Renal pelvis (tissue), 4 donors: ENCODE results near the gene SH2D6. TPM values are rescaled to one million over a fixed set of nuclear protein-coding genes. Genes with fewer than 3 reads are reported as not detected.
A peak's percentile ranks its signal among the peaks of the same experiment; 100 is the strongest.
"Not testable (repeated sequence)": the region's sequence is repeated elsewhere in the genome, so short reads cannot be mapped to it uniquely, and the experiment has no call there.

Experiments used
- DNase-seq: peaks from one replicate; pipeline ENCODE4 v3.0.0-alpha.2; 2013
- polyA plus RNA-seq, 3 donors: library from polyadenylated mRNA; unstranded; fragments of 120-200 nt; gene quantifications; one replicate each; pipeline ENCODE4 v1.2.1, GENCODE V29; 2013; ENCODE audit not compliant: insufficient read length in 3 of 3

Gene SH2D6
- polyA plus RNA-seq, 3 donors, result 0.61 to 2.0 (median 1.1) TPM

DNA sequence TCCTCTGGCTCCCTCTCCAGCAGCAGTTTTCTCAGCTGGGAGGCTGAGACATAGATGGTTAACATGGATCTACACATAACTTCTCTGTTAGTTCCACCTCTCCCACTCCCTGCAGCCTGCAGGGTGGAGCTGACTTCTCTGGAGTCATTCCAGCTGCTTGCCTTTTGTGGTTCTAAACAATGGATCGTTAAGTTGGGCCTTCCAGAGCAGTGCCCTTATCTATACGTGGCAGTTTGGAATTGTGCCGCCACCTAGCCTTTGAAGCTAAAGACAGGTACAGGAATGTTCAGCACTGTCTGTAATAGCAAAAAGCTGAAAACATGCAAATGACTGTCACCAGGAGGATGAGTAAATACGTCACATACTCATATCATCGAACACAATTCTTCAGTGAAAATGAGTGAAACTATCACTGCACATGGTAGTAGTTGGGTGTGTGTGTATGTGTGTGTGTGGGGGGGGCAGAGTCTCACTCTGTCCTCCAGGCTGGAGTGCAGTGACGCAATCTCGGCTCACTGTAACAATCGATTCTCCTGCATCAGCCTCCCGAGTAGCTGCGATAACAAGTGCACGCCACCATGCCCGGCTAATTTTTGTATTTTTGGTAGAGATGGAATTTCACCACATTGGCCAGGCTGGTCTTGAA is 50.3 kb downstream of the SH2D6 start:
- peak; percentile 45 for DNase-seq

DNA sequence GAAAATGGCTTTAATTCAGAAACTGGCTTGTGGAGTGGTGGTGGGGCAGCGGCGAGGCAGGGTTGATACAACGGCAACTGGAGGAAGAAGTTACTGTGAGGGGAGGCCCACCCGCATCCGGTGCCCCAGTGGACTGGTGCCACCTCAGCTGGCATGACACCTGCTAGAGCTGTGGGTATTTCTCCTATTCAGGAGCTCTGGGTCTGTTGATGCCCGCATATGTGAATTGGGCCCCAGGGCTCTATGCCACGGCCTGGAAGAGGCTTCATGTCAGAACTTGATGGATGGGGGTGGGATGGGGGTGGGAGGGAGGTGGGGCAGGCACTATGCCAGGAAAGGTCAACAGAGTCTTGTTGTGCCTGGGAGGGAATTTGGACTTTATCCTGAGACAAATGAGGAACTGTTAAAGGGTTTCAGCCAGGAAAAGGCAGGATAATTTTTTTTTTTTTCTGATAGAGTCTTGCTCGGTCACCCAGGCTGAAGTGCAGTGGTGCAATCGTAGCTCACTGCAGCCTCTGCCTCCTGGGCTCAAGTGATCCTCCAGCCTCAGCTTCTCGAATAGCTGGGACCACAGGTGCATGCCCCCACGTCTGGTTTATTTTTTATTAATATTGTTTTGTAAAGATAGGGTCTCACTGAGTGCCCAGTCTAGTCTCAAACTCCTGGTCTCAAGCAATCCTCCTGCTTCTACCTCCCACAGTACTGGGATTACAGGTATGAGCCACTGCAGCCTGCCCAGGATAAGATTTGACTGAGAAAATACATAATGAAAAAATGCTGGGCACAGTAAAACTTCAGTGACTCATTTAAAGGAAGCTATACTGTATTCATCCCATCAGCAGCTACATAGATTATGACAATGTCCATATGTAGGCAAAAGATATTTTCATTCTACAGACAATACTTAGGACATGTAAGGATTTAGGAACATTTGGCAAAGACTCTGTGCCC is 52.6 kb downstream of the SH2D6 start:
- DNase-seq, result no peak

DNA sequence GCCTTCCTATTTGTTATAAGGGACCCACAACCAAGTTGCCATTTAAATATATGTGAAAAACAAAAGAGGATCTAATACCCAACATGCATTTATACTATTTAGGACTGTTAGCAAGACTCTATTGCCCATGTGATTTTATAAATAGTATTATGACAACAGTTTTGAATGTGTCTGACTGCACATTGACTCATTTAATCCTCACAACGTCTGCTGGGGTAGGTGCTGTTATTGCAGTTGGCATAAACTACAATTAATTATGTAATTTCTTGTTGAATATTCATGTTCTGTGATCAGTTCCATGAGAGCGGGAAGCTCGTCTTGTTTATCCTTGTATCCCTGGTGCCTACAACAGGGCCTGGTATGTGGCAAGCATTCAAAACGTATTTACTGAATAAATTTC is 53.7 kb downstream of the SH2D6 start:
- DNase-seq, result no peak

DNA sequence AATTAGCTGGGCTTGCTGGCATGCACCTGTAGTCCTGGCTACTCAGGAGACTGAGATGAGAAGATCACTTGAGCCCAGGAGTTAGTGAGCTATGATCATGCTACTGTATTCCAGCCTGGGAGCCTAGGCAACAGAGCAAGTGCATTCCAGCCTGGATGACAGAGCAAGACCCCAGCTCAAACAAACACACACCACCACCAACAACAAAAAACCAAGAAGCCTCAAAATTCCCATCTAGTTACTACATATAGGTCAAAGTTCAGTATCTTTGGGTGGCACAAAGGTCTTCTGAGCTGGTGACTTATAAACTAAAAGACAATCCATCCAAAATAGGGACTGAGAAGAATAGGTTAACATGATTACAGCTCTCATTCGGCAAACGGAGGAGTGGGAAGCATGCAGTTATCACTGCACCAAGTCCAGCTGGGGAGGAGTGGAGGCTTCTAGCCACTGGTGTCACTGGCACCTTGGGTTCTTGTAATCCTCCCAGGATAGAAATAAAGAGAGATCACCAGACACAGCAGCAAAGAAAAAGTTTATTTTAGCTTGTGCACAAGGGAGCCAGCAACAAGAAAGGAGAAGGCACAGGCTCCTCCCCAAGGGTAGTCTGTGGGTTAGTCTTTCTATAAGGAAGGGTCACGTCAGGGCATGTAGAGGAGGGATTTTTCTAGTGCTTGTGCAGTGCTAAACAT is 57.4 kb downstream of the SH2D6 start:
- no peak for DNase-seq

DNA sequence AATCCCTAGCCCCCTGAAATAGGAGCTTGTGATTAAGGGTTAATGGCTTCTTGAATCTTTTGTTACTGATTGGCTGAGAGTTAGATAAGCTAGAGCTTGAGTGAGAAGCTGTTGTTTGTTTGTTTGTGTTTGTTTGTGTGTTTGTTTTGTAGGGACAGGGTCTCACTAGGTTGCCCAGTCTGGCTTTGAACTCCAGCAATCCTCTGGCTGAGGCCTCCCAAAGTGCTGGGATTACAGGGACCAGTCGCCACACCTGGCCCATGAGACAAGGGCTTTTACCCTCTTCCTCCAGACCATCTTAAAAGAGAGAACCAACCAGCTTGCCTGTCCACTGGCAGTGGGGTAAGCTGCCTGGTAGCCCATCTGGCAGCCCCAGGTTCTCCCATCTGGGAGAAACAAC is 58.1 kb downstream of the SH2D6 start:
- DNase-seq, result no peak

DNA sequence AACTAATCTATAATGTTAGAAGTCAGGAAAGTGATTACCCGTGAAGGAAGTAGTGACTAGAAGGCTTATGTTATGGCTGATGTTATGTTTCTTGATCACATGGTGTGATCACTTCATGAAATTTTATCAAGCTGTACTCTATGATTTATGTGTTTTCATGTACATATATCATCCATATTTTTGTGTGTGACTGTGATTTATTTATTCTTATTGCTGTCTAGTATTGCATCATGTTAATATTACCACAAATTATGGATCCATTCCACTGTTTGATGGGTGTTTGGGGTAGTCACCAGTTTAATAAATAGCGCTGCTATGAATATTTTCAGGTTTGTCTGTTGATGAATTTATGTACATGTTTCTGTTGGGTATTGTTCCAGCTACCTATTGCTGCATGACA is 59.4 kb downstream of the SH2D6 start:
- no peak for DNase-seq

DNA sequence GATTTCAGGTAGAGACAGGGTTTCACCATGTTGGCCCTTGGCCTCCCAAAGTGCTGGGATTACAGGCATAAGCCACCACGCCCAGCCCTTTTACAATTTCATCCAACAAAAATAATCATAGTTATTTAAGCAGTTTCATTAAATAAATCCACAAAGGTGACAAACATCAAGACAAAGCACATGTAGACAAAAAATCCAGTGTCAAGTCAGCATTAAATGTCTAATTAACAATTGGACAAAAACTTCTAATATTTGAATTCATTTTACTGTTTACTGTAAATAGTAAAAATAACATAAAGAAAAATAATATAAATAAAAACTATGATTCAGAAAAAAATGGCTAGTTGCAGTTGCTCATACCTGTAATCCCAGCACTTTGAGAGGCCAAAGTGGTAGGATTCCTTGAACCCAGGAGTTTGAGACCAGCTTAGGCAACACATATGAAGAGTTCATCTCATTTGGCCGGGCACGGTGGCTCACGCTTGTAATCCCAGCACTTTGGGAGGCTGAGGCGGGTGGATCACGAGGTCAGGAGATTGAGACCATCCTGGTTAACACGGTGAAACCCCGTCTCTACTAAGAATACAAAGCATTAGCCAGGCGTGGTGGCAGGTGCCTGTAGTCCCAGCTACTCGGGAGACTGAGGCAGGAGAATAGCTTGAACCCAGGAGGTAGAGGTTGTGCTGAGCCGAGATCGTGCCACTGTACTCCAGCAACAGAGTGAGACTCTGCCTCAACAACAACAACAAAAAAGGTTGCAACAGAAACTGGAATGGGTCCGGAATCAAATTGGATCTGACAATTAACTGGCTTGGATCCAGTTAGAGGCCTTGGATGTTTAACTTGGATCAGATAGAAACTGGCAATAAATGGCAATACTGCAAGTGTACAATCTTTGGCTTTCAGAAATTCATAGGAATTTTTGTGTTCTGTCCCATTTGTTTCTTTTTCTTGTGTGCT is 63.6 kb downstream of the SH2D6 start:
- DNase-seq, result no peak

DNA sequence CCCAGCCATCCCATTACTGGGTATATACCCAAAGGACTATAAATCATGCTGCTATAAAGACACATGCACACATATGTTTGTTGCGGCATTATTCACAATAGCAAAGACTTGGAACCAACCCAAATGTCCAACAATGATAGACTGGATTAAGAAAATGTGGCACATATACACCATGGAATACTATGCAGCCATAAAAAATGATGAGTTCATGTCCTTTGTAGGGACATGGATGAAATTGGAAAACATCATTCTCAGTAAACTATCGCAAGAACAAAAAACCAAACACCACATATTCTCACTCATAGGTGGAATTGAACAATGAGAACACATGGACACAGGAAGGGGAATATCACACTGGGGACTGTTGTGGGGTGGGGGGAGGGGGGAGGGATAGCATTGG is 66.1 kb downstream of the SH2D6 start:
- not testable (repeated sequence) for DNase-seq

DNA sequence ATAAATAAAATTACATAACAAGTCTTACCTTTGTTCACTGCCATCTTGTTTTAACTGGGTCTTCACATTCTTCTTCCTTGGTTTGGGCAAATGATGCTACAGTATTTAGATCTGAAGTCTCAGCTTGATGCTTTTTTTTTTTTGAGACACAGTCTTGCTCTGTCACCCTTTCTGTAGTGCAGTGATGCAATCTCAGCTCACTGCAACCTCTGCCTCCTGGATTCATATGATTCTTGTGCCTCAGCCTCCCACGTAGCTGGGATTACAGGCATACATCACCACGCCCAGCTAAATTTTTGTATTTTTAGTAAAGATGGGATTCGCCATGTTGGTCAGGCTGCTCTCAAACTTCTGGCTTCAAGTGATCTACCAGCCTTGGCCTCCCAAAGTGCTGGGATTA is 67.3 kb downstream of the SH2D6 start:
- DNase-seq, result no peak

Other genes starting within 250 kb of the SH2D6 start
- gene TGOLN2, start 90.7 kb upstream of the SH2D6 start, polyA plus RNA-seq, result 100 to 1,000 TPM; 102 to 149 (median 137) TPM
- gene RETSAT, start 64.2 kb upstream of the SH2D6 start, polyA plus RNA-seq, result 10 to 100 TPM; 24.4 to 31.4 (median 26.0) TPM
- gene ELMOD3, start 63.9 kb upstream of the SH2D6 start, polyA plus RNA-seq, result 10 to 100 TPM; 22.5 to 38.0 (median 33.1) TPM
- 100 to 1,000 TPM; 113 to 146 (median 116) TPM for gene CAPG, start 8.3 kb upstream of the SH2D6 start, polyA plus RNA-seq
- gene MAT2A, start 120.5 kb downstream of the SH2D6 start, polyA plus RNA-seq, result 100 to 1,000 TPM; 340 to 430 (median 417) TPM
- 10 to 100 TPM; 34.9 to 47.7 (median 47.2) TPM for gene GGCX, start 142.8 kb downstream of the SH2D6 start, polyA plus RNA-seq
- gene VAMP8, start 158.9 kb downstream of the SH2D6 start, polyA plus RNA-seq, result 100 to 1,000 TPM in 2 of 3 donors, 10 to 100 TPM in 1; 85.7 to 106 (median 103) TPM
- 10 to 100 TPM; 39.0 to 46.1 (median 44.5) TPM for gene VAMP5, start 165.7 kb downstream of the SH2D6 start, polyA plus RNA-seq
- gene RNF181, start 177.0 kb downstream of the SH2D6 start, polyA plus RNA-seq, result 100 to 1,000 TPM; 136 to 149 (median 144) TPM
- gene TMEM150A, start 184.0 kb downstream of the SH2D6 start, polyA plus RNA-seq, result 10 to 100 TPM; 42.7 to 47.0 (median 44.7) TPM
- gene C2orf68, start 193.4 kb downstream of the SH2D6 start, polyA plus RNA-seq, result 10 to 100 TPM; 51.7 to 80.5 (median 77.9) TPM
- 10 to 100 TPM; 66.7 to 79.1 (median 70.6) TPM for gene USP39, start 197.5 kb downstream of the SH2D6 start, polyA plus RNA-seq
- under 1 TPM; 0.09 to 0.16 (median 0.15) TPM for gene SFTPB, start 249.5 kb downstream of the SH2D6 start, polyA plus RNA-seq